HG03175 (cell line): ENCODE results near the gene LY6G6D.
"Not testable (repeated sequence)": the region's sequence is repeated elsewhere in the genome, so short reads cannot be mapped to it uniquely, and the experiment has no call there.

Source experiments
- ATAC-seq: cut with Tn5 transposase; IDR thresholded peaks from one replicate; pipeline ENCODE4 v1.9.1; 2021; ENCODE audit warnings: mild to moderate bottlenecking, moderate library complexity; ENCODE audit not compliant: unreplicated experiment

Gene LY6G6D

GRCh38 chr6:31691564-31692108 is 23.5 kb upstream of the LY6G6D start:
- no peak for ATAC-seq

GRCh38 chr6:31692353-31692752 is 22.8 kb upstream of the LY6G6D start:
- ATAC-seq: no peak

- no peak for ATAC-seq
Observed at GRCh38 chr6:31692886-31693285, 22.3 kb upstream of the LY6G6D start.

- ATAC-seq: no peak
Observed at GRCh38 chr6:31693535-31693934, 21.6 kb upstream of the LY6G6D start.

GRCh38 chr6:31697555-31697954 is 17.6 kb upstream of the LY6G6D start:
- ATAC-seq: no peak

- ATAC-seq: no peak
Observed at GRCh38 chr6:31700740-31701401, 14.3 kb upstream of the LY6G6D start.

GRCh38 chr6:31701666-31702404 is 13.3 kb upstream of the LY6G6D start:
- no peak for ATAC-seq

- no peak for ATAC-seq
Observed at GRCh38 chr6:31702405-31702818, 12.7 kb upstream of the LY6G6D start.

GRCh38 chr6:31702819-31703716 is 12.1 kb upstream of the LY6G6D start, which contains the start of gene ABHD16A:
Gene ABHD16A, minus strand, starts transcription at chr6:31703324. Its CDS starts 43 bp downstream, at chr6:31703281.
- ATAC-seq: peak; percentile 84

GRCh38 chr6:31705931-31706330 is 9.2 kb upstream of the LY6G6D start:
- ATAC-seq: no peak

GRCh38 chr6:31706599-31706998 is 8.5 kb upstream of the LY6G6D start, which contains the start of gene LY6G6F:
Gene LY6G6F, plus strand, starts transcription at chr6:31706866. Its CDS starts 41 bp downstream, at chr6:31706907.
- ATAC-seq: no peak

GRCh38 chr6:31707701-31708100 is 7.4 kb upstream of the LY6G6D start:
- ATAC-seq: no peak

- no peak for ATAC-seq
Observed at GRCh38 chr6:31708224-31708623, 6.9 kb upstream of the LY6G6D start.

- not testable (repeated sequence) for ATAC-seq
Observed at GRCh38 chr6:31709157-31709556, 6.0 kb upstream of the LY6G6D start.

GRCh38 chr6:31710523-31711219 is 4.5 kb upstream of the LY6G6D start:
- no peak for ATAC-seq

- no peak for ATAC-seq
Observed at GRCh38 chr6:31711233-31711632, 3.9 kb upstream of the LY6G6D start.

GRCh38 chr6:31712296-31712695 is 2.9 kb upstream of the LY6G6D start:
- ATAC-seq: no peak

GRCh38 chr6:31713465-31713864 is 1.7 kb upstream of the LY6G6D start:
- ATAC-seq: no peak

- no peak for ATAC-seq
Observed at GRCh38 chr6:31713991-31714684, 1.0 kb upstream of the LY6G6D start.
